Spleen (tissue), 11 donors: ENCODE measurements around the gene TANC1. TPM values are rescaled to one million over a fixed set of nuclear protein-coding genes. Genes with fewer than 3 reads are reported as not detected.

Source experiments
- DNase-seq: peaks from one replicate; pipeline ENCODE4 v3.0.0-alpha.2; 2020
- H3K27ac ChIP-seq, 8 donors: fragments of 200-600 bp; sonication (generic) in 7 of 8; 1 replicate in 4 of 8; 2 replicates in 4 of 8; pipeline versions ENCODE4 v1.5.0 to v1.8.0; 2016 to 2021; ENCODE audit warnings: inconsistent platforms in 4 of 8, mild to moderate bottlenecking in 4 of 8, moderate library complexity in 1 of 8
- H3K27me3 ChIP-seq, 7 donors: fragments of 200-600 bp; sonication (generic) in 6 of 7; replicated peaks in 1 of 7; 1 replicate in 4 of 7; 2 replicates in 3 of 7; pipeline versions ENCODE4 v1.5.0 to v1.8.0; 2016 to 2021; ENCODE audit warnings: inconsistent platforms in 3 of 7, mild to moderate bottlenecking in 1 of 7
- H3K36me3 ChIP-seq, 6 donors: fragments of 200-600 bp; sonication (generic) in 5 of 6; 1 replicate in 4 of 6; 2 replicates in 2 of 6; pipeline versions ENCODE4 v1.5.0 to v1.8.0; 2016 to 2021; ENCODE audit warnings: inconsistent platforms in 2 of 6
- H3K4me1 ChIP-seq, 6 donors: fragments of 200-600 bp; sonication (generic) in 5 of 6; 1 replicate in 3 of 6; 2 replicates in 3 of 6; pipeline versions ENCODE4 v1.5.0 to v1.8.0; 2016 to 2021; ENCODE audit warnings: inconsistent platforms in 3 of 6
- H3K4me3 ChIP-seq, 8 donors: fragments of 200-600 bp; sonication (generic) in 7 of 8; 1 replicate in 4 of 8; 2 replicates in 4 of 8; pipeline versions ENCODE4 v1.5.0 to v1.8.0; 2016 to 2021; ENCODE audit warnings: inconsistent platforms in 4 of 8, mild to moderate bottlenecking in 4 of 8, moderate library complexity in 2 of 8
- H3K9me3 ChIP-seq, 8 donors: fragments of 200-600 bp; sonication (generic) in 7 of 8; 1 replicate in 4 of 8; 2 replicates in 4 of 8; pipeline versions ENCODE4 v1.5.0 to v1.8.0; 2016 to 2021; ENCODE audit warnings: inconsistent platforms in 4 of 8
- POLR2A ChIP-seq, 3 donors: fragments of 450-650 bp; IDR thresholded peaks; one replicate each; pipeline ENCODE4 v1.5.1; 2017; ENCODE audit warnings: antibody characterized with exemption in 3 of 3, mild to moderate bottlenecking in 1 of 3
- POLR2AphosphoS5 ChIP-seq, 3 donors: sonication (generic); formaldehyde crosslinking; IDR thresholded peaks; one replicate each; pipeline ENCODE4 v1.5.1; 2017; ENCODE audit warnings: antibody characterized with exemption in 3 of 3
- WGBS, 5 donors: extraction: QIAGEN DNeasy Blood & Tissue Kit in 3 of 5; methylation state at CpG; one replicate each; pipeline versions ENCODE4 v1.1.5 to v1.1.7; 2013 to 2018; 5-methylcytosine and 5-hydroxymethylcytosine counted together
- intact Hi-C: fragments of 100-400 bp; cut with DNase I; formaldehyde crosslinking; loops from one replicate; pipeline ENCODE4 v1.15.0; 2023; ENCODE audit warnings: low total_unique reads
- polyA plus RNA-seq, 3 donors: library from polyadenylated mRNA; stranded (reverse); fragments of 200-250 nt; gene quantifications; one replicate each; pipeline ENCODE4 v1.2.1, GENCODE V29; 2013
- total RNA-seq, 7 donors: library from RNA; depleted of rRNA in 3 of 7; stranded (reverse); fragments of >200 nt in 3 of 7; fragmentation: NEBNext Ultra II Directional in 4 of 7; extraction: Animal tissue kit (Norgen Biotek cat#: 25700) in 4 of 7; gene quantifications; one replicate each; pipeline versions ENCODE4 v1.1.0 to v1.2.1, GENCODE V29; 2016 to 2021
- TF ChIP-seq, protein P1 (sequence below), 11 experiments: fragments of 200-600 bp in 7 of 11; fragments of 450-650 bp in 4 of 11; sonication (generic) in 4 of 11; IDR thresholded peaks in 8 of 11; conservative IDR thresholded peaks in 3 of 11; 1 replicate in 7 of 11; 2 replicates in 4 of 11; pipeline versions ENCODE4 v1.4.0 to v1.8.0; 2016 to 2021; ENCODE audit warnings: antibody characterized with exemption in 11 of 11, inconsistent platforms in 4 of 11, mild to moderate bottlenecking in 1 of 11
- donor health status: healthy with polysubstance abuse.
- donor health status: DM: no; HTN: no; CAD: no; lungs with moderate emphysema.
- donor health status: DM: no; HTN: no; CAD: no.
- donor health status: Bipolar disorder and iron deficiency.
- donor health status: healthy.
- donor health status: DM: no; HTN: no; CAD: no.
- donor health status: DM: yes; HTN: yes; CAD: no.

TANC1 gene
- total and polyA plus RNA-seq, 10 donors: 3.1 to 28.2 (median 21.7) TPM

DNA sequence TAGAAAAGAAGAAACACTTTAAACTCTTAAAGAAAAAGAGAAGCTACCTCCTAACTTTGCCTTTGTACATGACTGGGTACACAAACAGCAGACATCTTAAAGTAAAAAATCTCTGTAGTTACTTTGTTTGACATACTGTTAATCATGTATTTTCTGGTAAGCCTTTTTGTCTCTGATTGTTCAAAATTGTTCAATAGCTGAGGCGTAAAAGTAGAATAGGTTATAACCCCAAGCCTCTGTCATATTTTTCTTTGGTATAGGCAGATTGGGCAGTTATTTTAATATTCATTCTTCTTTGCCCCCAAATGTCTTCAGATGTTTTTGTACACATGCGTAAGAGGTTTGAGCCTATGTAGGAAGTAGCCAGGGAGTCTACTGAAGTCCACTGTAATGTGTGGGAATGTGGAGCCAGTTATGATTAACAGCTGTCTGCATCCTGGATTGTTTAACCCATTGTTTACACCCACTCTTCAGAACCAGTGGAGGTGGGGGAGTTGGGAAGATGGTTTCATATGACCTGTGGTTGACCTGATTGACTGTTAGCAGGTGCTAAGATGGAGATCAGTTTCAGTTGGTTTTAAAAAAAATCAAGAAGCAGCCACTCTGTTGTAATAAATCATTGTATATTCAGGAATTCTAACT lies 150.5 kb downstream of the TANC1 start:
- H3K27me3 ChIP-seq: no peaks in the 10 kb centered on the region
- peaks cover 0 to 8% (median 0%) of the 10 kb centered on the region in 8 donors for H3K9me3 ChIP-seq
- H3K4me3 ChIP-seq: no peak overlapping the region
- WGBS, 5 donors: 79 to 93% (median 89%) methylated on average over 2 of the region's 2 CpGs
- no peaks in the 10 kb centered on the region for H3K36me3 ChIP-seq
- H3K27ac ChIP-seq: no peak overlapping the region
- TF ChIP-seq POLR2AphosphoS5 (IDR thresholded peaks at IDR 0.05) (no peak), POLR2A (IDR thresholded peaks at IDR 0.05) (no peak)
- TF ChIP-seq, protein P1, sequence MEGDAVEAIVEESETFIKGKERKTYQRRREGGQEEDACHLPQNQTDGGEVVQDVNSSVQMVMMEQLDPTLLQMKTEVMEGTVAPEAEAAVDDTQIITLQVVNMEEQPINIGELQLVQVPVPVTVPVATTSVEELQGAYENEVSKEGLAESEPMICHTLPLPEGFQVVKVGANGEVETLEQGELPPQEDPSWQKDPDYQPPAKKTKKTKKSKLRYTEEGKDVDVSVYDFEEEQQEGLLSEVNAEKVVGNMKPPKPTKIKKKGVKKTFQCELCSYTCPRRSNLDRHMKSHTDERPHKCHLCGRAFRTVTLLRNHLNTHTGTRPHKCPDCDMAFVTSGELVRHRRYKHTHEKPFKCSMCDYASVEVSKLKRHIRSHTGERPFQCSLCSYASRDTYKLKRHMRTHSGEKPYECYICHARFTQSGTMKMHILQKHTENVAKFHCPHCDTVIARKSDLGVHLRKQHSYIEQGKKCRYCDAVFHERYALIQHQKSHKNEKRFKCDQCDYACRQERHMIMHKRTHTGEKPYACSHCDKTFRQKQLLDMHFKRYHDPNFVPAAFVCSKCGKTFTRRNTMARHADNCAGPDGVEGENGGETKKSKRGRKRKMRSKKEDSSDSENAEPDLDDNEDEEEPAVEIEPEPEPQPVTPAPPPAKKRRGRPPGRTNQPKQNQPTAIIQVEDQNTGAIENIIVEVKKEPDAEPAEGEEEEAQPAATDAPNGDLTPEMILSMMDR (IDR thresholded peaks at IDR 0.05 in 8 of 11, conservative IDR thresholded peaks at IDR 0.05 in 3 of 11): peak in 3 of 11 experiments; percentile 37 to 56 (median 40)
- H3K4me1 ChIP-seq: peaks cover 0 to 23% (median 10%) of the 10 kb centered on the region in 6 donors
- intact Hi-C loops: loop anchor here (2.0 kb wide), 1 partner anchor 216 kb away; no protein-coding TSS in a partner anchor
- DNase-seq: no peak

DNA sequence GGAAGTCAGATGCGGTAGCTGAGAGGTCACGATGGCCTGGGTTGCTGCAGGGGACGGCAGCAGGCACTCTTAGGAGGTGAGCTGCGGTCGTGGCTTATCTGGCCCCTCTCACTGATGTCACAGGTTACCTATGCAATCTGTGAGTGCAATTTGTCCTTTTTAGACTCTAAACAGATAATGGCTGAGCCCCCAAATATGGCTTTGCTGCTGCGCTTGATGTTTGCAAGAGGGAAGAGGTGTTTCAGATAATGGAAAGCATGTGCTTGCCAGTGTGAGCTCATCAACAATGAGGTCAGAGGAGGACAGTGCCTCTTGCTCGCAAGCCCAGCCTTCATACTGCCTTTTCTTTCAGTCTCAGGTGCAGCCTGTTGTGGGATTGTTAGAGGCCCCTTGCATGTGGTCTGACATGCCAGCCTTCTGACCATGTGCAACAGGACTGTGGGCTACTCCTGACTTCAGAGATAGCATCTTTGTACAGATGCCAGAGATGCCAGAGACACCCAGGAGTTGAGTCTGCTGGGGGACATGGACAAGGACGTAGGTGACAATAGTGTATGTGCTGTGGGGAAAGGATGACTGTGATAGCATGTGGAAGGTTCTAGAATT lies 151.3 kb downstream of the TANC1 start:
- Histone ChIP-seq H3K4me3 (no peak overlapping the region), H3K9me3 (peaks cover 0 to 8% (median 0%) of the 10 kb centered on the region in 8 donors), H3K27me3 (no peaks in the 10 kb centered on the region), H3K27ac (no peak overlapping the region), H3K36me3 (no peaks in the 10 kb centered on the region), H3K4me1 (peaks cover 0 to 31% (median 18%) of the 10 kb centered on the region in 6 donors)
- intact Hi-C loops: loop anchor here (2.0 kb wide), 1 partner anchor 217 kb away; no protein-coding TSS in a partner anchor
- 86 to 88% (median 88%) methylated on average over 8 of the region's 8 CpGs for WGBS, 5 donors
- TF ChIP-seq POLR2A (IDR thresholded peaks at IDR 0.05) (no peak), POLR2AphosphoS5 (IDR thresholded peaks at IDR 0.05) (no peak)
- TF ChIP-seq, protein P1 (IDR thresholded peaks at IDR 0.05 in 8 of 11, conservative IDR thresholded peaks at IDR 0.05 in 3 of 11): no peak
- no peak for DNase-seq

DNA sequence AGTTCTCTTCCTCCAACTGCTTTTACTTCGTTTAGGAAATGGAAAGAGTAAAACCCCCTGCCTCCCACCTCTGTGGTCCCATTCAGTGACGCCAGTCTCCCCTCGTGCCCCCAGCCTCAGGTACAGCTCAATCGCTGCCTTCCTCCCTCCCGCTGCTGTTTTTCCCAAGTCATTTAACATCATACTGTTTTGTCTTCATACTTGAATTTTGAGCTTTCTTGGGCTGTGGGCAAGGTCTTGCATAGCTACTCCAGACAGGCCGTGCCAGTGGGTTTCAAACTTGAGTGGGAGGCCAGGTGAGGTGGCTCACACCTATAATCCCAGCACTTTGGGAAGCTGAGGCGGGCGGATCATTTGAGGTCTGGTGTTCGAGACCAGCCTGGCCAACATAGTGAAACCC lies 155.3 kb downstream of the TANC1 start:
- DNase-seq: no peak
- intact Hi-C loops: no loop called here
- H3K36me3 ChIP-seq: no peaks in the 10 kb centered on the region
- TF ChIP-seq POLR2A (IDR thresholded peaks at IDR 0.05) (no peak), POLR2AphosphoS5 (IDR thresholded peaks at IDR 0.05) (no peak)
- TF ChIP-seq, protein P1 (IDR thresholded peaks at IDR 0.05 in 8 of 11, conservative IDR thresholded peaks at IDR 0.05 in 3 of 11): no peak
- H3K4me1 ChIP-seq: peaks cover 0 to 38% (median 18%) of the 10 kb centered on the region in 6 donors
- WGBS, 5 donors: 88 to 94% (median 90%) methylated on average over 9 of the region's 9 CpGs
- no peak overlapping the region for H3K4me3 ChIP-seq
- H3K27ac ChIP-seq: peak overlapping the region in 3 of 8 donors; percentile 4 to 55 (median 37)
- no peaks in the 10 kb centered on the region for H3K27me3 ChIP-seq
- no peaks in the 10 kb centered on the region for H3K9me3 ChIP-seq

DNA sequence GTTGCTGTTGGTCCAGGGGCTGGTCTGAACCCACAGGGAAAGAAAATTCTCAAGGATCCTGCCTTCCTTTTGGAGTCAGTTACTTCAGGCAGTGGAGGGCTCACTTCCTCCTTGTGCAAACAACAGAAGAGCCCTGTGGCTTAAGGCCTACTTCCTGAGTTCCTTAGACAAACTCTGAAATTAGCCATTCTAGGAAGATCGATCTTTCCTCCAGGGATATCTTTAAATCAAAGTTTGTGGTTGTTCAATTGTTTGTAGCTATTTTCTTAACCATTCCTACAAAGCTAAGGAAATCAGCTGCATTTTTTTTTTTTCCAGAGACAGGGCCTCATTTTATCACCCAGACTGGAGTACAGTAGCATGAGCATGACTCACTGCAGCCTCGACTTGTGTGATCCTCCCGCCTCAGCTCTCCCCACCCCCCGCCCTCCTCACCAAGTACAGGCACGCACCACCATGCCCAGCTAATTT lies 156.0 kb downstream of the TANC1 start:
- intact Hi-C loops: no loop called here
- WGBS, 5 donors: 36 to 43% (median 40%) methylated on average over 5 of the region's 5 CpGs

More for the DNA sequence above, 156.0 kb downstream of the TANC1 start:
- no peaks in the 10 kb centered on the region for H3K36me3 ChIP-seq
- TF ChIP-seq POLR2AphosphoS5 (IDR thresholded peaks at IDR 0.05) (no peak), POLR2A (IDR thresholded peaks at IDR 0.05) (no peak)
- TF ChIP-seq, protein P1 (IDR thresholded peaks at IDR 0.05 in 8 of 11, conservative IDR thresholded peaks at IDR 0.05 in 3 of 11): no peak
- H3K9me3 ChIP-seq: no peaks in the 10 kb centered on the region
- no peak overlapping the region for H3K4me3 ChIP-seq
- no peaks in the 10 kb centered on the region for H3K27me3 ChIP-seq
- DNase-seq: no peak
- H3K27ac ChIP-seq: peak overlapping the region in 3 of 8 donors; percentile 4 to 55 (median 37)
- H3K4me1 ChIP-seq: peaks cover 0 to 38% (median 17%) of the 10 kb centered on the region in 6 donors
